Activated CD4-positive, alpha-beta T cell treated with anti-CD3 and anti-CD28 coated beads, Interleukin-2, Interleukin-4, amounts not matched to agents 100 ng/mL and 50 ng/mL, durations not matched to agents 16 hours and 8 hours (primary cell): ENCODE results near the gene SMOC2.

ENCODE experiments used
- DNase-seq: peaks from one replicate; pipeline ENCODE4 v3.0.0-alpha.2; 2020; ENCODE audit warnings: low spot score

The SMOC2 gene

GRCh38 chr6:168440520-168441433, at the start of gene SMOC2:
SMOC2 (plus strand) TSS chr6:168441184; CDS start chr6:168441371, 187 bp downstream.
- no peak for DNase-seq

GRCh38 chr6:168393126-168393870, 47.7 kb upstream of the SMOC2 start:
- no peak for DNase-seq

- DNase-seq = no peak
These were observed 46.4 kb upstream of the SMOC2 start for GRCh38 chr6:168394606-168395005.

GRCh38 chr6:168395983-168396382, 45.0 kb upstream of the SMOC2 start:
- DNase-seq = no peak

GRCh38 chr6:168396561-168396960, 44.4 kb upstream of the SMOC2 start:
- DNase-seq = no peak

- DNase-seq = no peak
These were observed 44.0 kb upstream of the SMOC2 start for GRCh38 chr6:168397012-168397411.

- no peak for DNase-seq
These were observed 40.9 kb upstream of the SMOC2 start for GRCh38 chr6:168400037-168400436.

- DNase-seq = no peak
These were observed 37.5 kb upstream of the SMOC2 start for GRCh38 chr6:168403370-168404005.

GRCh38 chr6:168404560-168404959, 36.4 kb upstream of the SMOC2 start:
- no peak for DNase-seq

GRCh38 chr6:168407842-168408241, 33.1 kb upstream of the SMOC2 start:
- no peak for DNase-seq

GRCh38 chr6:168408504-168409136, 32.4 kb upstream of the SMOC2 start:
- DNase-seq = no peak

- DNase-seq = no peak
These were observed 30.9 kb upstream of the SMOC2 start for GRCh38 chr6:168410035-168410434.

- no peak for DNase-seq
These were observed 30.4 kb upstream of the SMOC2 start for GRCh38 chr6:168410554-168411011.

- DNase-seq = no peak
These were observed 29.9 kb upstream of the SMOC2 start for GRCh38 chr6:168411130-168411529.

- no peak for DNase-seq
These were observed 29.2 kb upstream of the SMOC2 start for GRCh38 chr6:168411793-168412192.

- DNase-seq = no peak
These were observed 28.5 kb upstream of the SMOC2 start for GRCh38 chr6:168412456-168412855.

- DNase-seq = no peak
These were observed 27.8 kb upstream of the SMOC2 start for GRCh38 chr6:168413018-168413720.

- DNase-seq = no peak
These were observed 27.1 kb upstream of the SMOC2 start for GRCh38 chr6:168413856-168414255.

- DNase-seq = no peak
These were observed 26.5 kb upstream of the SMOC2 start for GRCh38 chr6:168414336-168415097.

- DNase-seq = no peak
These were observed 25.6 kb upstream of the SMOC2 start for GRCh38 chr6:168415098-168415992.
